Panc1 (cell line): ENCODE results near the gene ZNF674. TPM values are rescaled to one million over a fixed set of nuclear protein-coding genes. Genes with fewer than 3 reads are reported as not detected.

Experiments
- ATAC-seq: fragments of 200-7000 bp; cut with Tn5 transposase; 2 replicates; pipeline ENCODE4 v1.9.1; 2020; ENCODE audit warnings: mild to moderate bottlenecking, moderate library complexity
- BruUV-seq: library from RNA; stranded (reverse); fragments of 400-500 nt; replicated peaks from 2 replicates; lab custom pipeline; 2021; lab: Mats Ljungman, UMichigan
- CTCF ChIA-PET: fragments of 300-600 bp; sonication (Branson Sonifier 250); formaldehyde crosslinking; loops from one replicate; lab custom pipeline; 2022; ENCODE audit warnings: antibody characterized with exemption; lab: Charles Lee
- POLR2A ChIA-PET: fragments of 300-600 bp; sonication (Branson Sonifier 250); formaldehyde crosslinking; loops from one replicate; lab custom pipeline; 2022; ENCODE audit warnings: antibody characterized with exemption; lab: Charles Lee
- DNase-seq: peaks from one replicate; pipeline ENCODE4 v3.0.0-alpha.2; 2010; ENCODE audit warnings: low read depth, low spot score
- H3K27ac ChIP-seq: 2 replicates; pipeline ENCODE4 v1.5.1; 2011; ENCODE audit warnings: mild to moderate bottlenecking, low read length, inconsistent platforms
- H3K27me3 ChIP-seq: fragments of 200-500 bp; sonication (Bioruptor generic); 2 replicates; pipeline ENCODE4 v1.6.0; 2014; ENCODE audit warnings: low read length, inconsistent platforms; ENCODE audit not compliant: control insufficient read depth, insufficient read depth
- H3K36me3 ChIP-seq: fragments of 200-500 bp; sonication (Bioruptor generic); 2 replicates; pipeline ENCODE4 v1.5.1; 2014; ENCODE audit warnings: inconsistent platforms, mild to moderate bottlenecking, low read length, moderate library complexity; ENCODE audit not compliant: control insufficient read depth, insufficient read depth
- H3K4me1 ChIP-seq: 2 replicates; pipeline ENCODE4 v1.5.1; 2011; ENCODE audit warnings: inconsistent platforms, mild to moderate bottlenecking, low read length, moderate library complexity; ENCODE audit not compliant: control insufficient read depth, insufficient read depth
- H3K4me3 ChIP-seq, 2 experiments: 2 replicates each; pipeline ENCODE4 v1.5.1; 2011 to 2012; ENCODE audit warnings: low read depth in 2 of 2, low read length in 2 of 2, mild to moderate bottlenecking in 2 of 2, inconsistent platforms in 1 of 2, moderate library complexity in 1 of 2
- H3K9me3 ChIP-seq: fragments of 200-500 bp; sonication (Bioruptor generic); 2 replicates; pipeline ENCODE4 v1.5.1; 2014; ENCODE audit warnings: low read depth, mild to moderate bottlenecking, inconsistent platforms, low read length, moderate library complexity; ENCODE audit not compliant: control insufficient read depth, insufficient read depth
- POLR2AphosphoS5 ChIP-seq: IDR thresholded peaks from 2 replicates; pipeline ENCODE4 v1.6.1; 2012; ENCODE audit warnings: mild to moderate bottlenecking, low read depth, low read length, moderate library complexity
- SIN3A ChIP-seq: IDR thresholded peaks from 2 replicates; pipeline ENCODE4 v1.6.1; 2012; ENCODE audit warnings: low read depth, mild to moderate bottlenecking, low read length, moderate library complexity, borderline replicate concordance; ENCODE audit not compliant: insufficient read depth
- TCF7L2 ChIP-seq: IDR thresholded peaks from 2 replicates; pipeline ENCODE4 v1.6.1; 2011; ENCODE audit warnings: mild to moderate bottlenecking, low read depth, low read length, inconsistent platforms
- in situ Hi-C: cut with HindIII; loops from 2 replicates; pipeline ENCODE4 v1.10.0; 2016; ENCODE audit warnings: low sequenced_read_pairs, low pct_unique_long_range_greater_than_20kb
- intact Hi-C: fragments of 100-400 bp; cut with micrococcal nuclease; formaldehyde crosslinking; loops from one replicate; pipeline ENCODE4 v1.10.0; 2022; ENCODE audit not compliant: unreplicated experiment
- total RNA-seq: library from RNA; stranded (reverse); gene quantifications from one replicate; pipeline ENCODE4 v1.2.1, GENCODE V29; 2021; ENCODE audit not compliant: unreplicated experiment
- TF ChIP-seq, protein P1 (sequence below): fragments of 450-650 bp; IDR thresholded peaks from 2 replicates; pipeline ENCODE4 v1.5.1; 2017; ENCODE audit warnings: mild to moderate bottlenecking
- TF ChIP-seq, protein P2 (sequence below), 2 experiments: IDR thresholded peaks; 2 replicates each; pipeline ENCODE4 v1.6.1; 2011 to 2012; ENCODE audit warnings: low read depth in 2 of 2, control low read depth in 1 of 2, low read length in 1 of 2, mild to moderate bottlenecking in 1 of 2, moderate library complexity in 1 of 2; ENCODE audit not compliant: insufficient read depth in 1 of 2

Gene ZNF674
- total RNA-seq, 1 experiment from 2014 or later, result 7.2 TPM

DNA sequence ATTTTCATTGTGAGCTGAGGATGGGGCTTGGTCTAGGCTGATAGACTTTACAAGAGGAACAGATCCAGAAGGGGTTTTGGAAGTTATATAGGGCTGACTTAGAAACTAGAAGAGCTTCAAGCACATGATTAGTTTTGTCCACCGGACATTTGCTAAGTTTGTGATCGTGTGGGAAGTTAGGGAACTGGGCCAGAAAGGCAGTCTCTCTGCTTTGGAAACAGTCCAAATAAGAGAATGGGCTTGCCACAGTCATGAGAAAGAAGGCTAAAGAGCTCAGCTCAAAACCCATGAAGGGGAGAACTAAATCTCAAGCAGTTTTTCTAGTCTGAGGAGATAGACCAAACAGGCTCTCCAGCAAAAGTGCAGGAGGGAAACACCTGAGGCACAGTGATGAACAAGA, 67.8 kb downstream of the ZNF674 start:
- intact Hi-C loops, result no loop called here
- Histone ChIP-seq H3K27ac (no peak overlapping the region), H3K4me1 (no peaks in the 10 kb centered on the region), H3K4me3 (no peak overlapping the region), H3K9me3 (peaks cover 6% of the 10 kb centered on the region; the same call in 1 of the 2 replicates), H3K36me3 (no peaks in the 10 kb centered on the region), H3K27me3 (no peaks in the 10 kb centered on the region)
- no TSS peak for BruUV-seq
- no peak for DNase-seq
- POLR2A ChIA-PET, result no interaction called here
- in situ Hi-C loops, result no loop called here
- TF ChIP-seq, protein P1, sequence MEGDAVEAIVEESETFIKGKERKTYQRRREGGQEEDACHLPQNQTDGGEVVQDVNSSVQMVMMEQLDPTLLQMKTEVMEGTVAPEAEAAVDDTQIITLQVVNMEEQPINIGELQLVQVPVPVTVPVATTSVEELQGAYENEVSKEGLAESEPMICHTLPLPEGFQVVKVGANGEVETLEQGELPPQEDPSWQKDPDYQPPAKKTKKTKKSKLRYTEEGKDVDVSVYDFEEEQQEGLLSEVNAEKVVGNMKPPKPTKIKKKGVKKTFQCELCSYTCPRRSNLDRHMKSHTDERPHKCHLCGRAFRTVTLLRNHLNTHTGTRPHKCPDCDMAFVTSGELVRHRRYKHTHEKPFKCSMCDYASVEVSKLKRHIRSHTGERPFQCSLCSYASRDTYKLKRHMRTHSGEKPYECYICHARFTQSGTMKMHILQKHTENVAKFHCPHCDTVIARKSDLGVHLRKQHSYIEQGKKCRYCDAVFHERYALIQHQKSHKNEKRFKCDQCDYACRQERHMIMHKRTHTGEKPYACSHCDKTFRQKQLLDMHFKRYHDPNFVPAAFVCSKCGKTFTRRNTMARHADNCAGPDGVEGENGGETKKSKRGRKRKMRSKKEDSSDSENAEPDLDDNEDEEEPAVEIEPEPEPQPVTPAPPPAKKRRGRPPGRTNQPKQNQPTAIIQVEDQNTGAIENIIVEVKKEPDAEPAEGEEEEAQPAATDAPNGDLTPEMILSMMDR, result no peak
- no peak for TF ChIP-seq SIN3A
- TF ChIP-seq, protein P2, sequence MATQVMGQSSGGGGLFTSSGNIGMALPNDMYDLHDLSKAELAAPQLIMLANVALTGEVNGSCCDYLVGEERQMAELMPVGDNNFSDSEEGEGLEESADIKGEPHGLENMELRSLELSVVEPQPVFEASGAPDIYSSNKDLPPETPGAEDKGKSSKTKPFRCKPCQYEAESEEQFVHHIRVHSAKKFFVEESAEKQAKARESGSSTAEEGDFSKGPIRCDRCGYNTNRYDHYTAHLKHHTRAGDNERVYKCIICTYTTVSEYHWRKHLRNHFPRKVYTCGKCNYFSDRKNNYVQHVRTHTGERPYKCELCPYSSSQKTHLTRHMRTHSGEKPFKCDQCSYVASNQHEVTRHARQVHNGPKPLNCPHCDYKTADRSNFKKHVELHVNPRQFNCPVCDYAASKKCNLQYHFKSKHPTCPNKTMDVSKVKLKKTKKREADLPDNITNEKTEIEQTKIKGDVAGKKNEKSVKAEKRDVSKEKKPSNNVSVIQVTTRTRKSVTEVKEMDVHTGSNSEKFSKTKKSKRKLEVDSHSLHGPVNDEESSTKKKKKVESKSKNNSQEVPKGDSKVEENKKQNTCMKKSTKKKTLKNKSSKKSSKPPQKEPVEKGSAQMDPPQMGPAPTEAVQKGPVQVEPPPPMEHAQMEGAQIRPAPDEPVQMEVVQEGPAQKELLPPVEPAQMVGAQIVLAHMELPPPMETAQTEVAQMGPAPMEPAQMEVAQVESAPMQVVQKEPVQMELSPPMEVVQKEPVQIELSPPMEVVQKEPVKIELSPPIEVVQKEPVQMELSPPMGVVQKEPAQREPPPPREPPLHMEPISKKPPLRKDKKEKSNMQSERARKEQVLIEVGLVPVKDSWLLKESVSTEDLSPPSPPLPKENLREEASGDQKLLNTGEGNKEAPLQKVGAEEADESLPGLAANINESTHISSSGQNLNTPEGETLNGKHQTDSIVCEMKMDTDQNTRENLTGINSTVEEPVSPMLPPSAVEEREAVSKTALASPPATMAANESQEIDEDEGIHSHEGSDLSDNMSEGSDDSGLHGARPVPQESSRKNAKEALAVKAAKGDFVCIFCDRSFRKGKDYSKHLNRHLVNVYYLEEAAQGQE (IDR thresholded peaks at IDR 0.05; ENCODE audit: insufficient read depth in 1 of 2, low read depth in 2 of 2, low read length in 1 of 2), result no peak
- no peak for TF ChIP-seq TCF7L2
- TF ChIP-seq POLR2AphosphoS5, result no peak
- CTCF ChIA-PET, result no interaction called here
- no peak for ATAC-seq

DNA sequence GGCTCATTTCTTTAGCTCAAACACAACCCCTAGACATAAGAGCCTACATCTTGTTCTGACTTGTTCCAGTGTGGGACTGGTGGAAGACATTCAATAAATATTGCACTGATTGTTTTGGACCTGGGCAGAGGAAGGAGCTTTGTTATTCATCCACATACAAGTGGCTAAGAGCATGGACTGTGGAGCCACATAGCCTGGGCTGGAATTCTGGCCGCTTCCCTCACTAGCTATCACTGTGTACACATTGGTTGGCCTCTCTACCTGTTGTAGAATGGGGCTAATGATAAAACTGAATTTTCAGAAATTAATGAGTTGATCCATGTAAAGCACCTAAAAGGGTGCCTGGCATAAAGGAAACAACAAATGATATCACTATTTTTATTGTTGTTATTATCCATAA, 80.0 kb downstream of the ZNF674 start:
- no peak overlapping the region for H3K27ac ChIP-seq
- H3K9me3 ChIP-seq, result peaks cover 19% of the 10 kb centered on the region; the same call in 1 of the 2 replicates
- H3K36me3 ChIP-seq, result peaks cover 6% of the 10 kb centered on the region; the same call in 1 of the 2 replicates
- ATAC-seq (no peak), DNase-seq (no peak)
- H3K27me3 ChIP-seq, result no peaks in the 10 kb centered on the region
- ChIA-PET POLR2A (no interaction called here), CTCF (no interaction called here)
- no peak overlapping the region for H3K4me3 ChIP-seq
- H3K4me1 ChIP-seq, result no peaks in the 10 kb centered on the region
- in situ Hi-C loops (no loop called here), intact Hi-C loops (no loop called here)
- TF ChIP-seq, protein P1, result no peak
- no peak for TF ChIP-seq POLR2AphosphoS5
- BruUV-seq, result no TSS peak
